HCT116 (cell line): ENCODE data around the gene OTUD7B. TPM values are rescaled to one million over a fixed set of nuclear protein-coding genes. Genes with fewer than 3 reads are reported as not detected.

ENCODE experiments used
- ATAC-seq: fragments of 200-7000 bp; cut with Tn5 transposase; 2 replicates; pipeline ENCODE4 v1.9.1; 2020; ENCODE audit warnings: mild to moderate bottlenecking, moderate library complexity
- BruUV-seq: library from RNA; stranded (reverse); fragments of 400-500 nt; replicated peaks from 2 replicates; lab custom pipeline; 2021; lab: Mats Ljungman, UMichigan
- CTCF ChIA-PET: fragments of 300-600 bp; sonication (Branson Sonifier 250); formaldehyde crosslinking; loops from one replicate; lab custom pipeline; 2021; ENCODE audit warnings: antibody characterized with exemption; lab: Charles Lee
- POLR2A ChIA-PET: fragments of 300-600, 350-600 bp; sonication (Branson Sonifier 250); formaldehyde crosslinking; loops from one replicate; lab custom pipeline; 2021; ENCODE audit warnings: antibody characterized with exemption; lab: Charles Lee
- RAD21 ChIA-PET, 2 experiments: fragments of 300-600 bp; sonication (Branson Sonifier 250); formaldehyde crosslinking; loops; one replicate each; lab custom pipeline; 2023; ENCODE audit warnings: low total read pairs in 2 of 2; ENCODE audit not compliant: uncharacterized antibody in 2 of 2, unreplicated experiment in 2 of 2, low non-redundant PET in 1 of 2; lab: Charles Lee
- DNase-seq: peaks from one replicate; pipeline ENCODE4 v3.0.0-alpha.2; 2010; ENCODE audit warnings: low read depth, low spot score
- H2AFZ ChIP-seq: fragments of 200-600 bp; shearing (Covaris generic), sonication (generic); 2 replicates; pipeline ENCODE4 v1.6.1; 2017; ENCODE audit warnings: low read depth, mixed run types, mixed read lengths, antibody characterized with exemption, low read length; ENCODE audit not compliant: poor library complexity, severe bottlenecking
- H3K27ac ChIP-seq: 2 replicates; pipeline ENCODE4 v1.5.1; 2012; ENCODE audit warnings: low read depth, low read length
- H3K27me3 ChIP-seq: fragments of 200-600 bp; sonication (generic); 2 replicates; pipeline ENCODE4 v1.6.1; 2016; ENCODE audit warnings: mixed run types, low read length, mixed read lengths; ENCODE audit not compliant: insufficient read depth
- H3K36me3 ChIP-seq, 2 experiments: fragments of 200-500 bp in 1 of 2; fragments of 200-600 bp in 1 of 2; sonication (Bioruptor generic) in 1 of 2; sonication (generic) in 1 of 2; 2 replicates each; pipeline versions ENCODE4 v1.5.1 to v1.6.1; 2014 to 2016; ENCODE audit warnings: low read length in 2 of 2, inconsistent platforms in 1 of 2, mixed read lengths in 1 of 2, mixed run types in 1 of 2; ENCODE audit not compliant: insufficient read depth in 2 of 2, control insufficient read depth in 1 of 2
- H3K4me1 ChIP-seq, 2 experiments: fragments of 200-600 bp in 1 of 2; sonication (generic) in 1 of 2; 2 replicates each; pipeline versions ENCODE4 v1.5.1 to v1.6.1; 2012 to 2017; ENCODE audit warnings: low read length in 2 of 2, inconsistent platforms in 1 of 2, mild to moderate bottlenecking in 1 of 2, mixed read lengths in 1 of 2, mixed run types in 1 of 2, moderate library complexity in 1 of 2; ENCODE audit not compliant: insufficient read depth in 2 of 2, control insufficient read depth in 1 of 2
- H3K4me2 ChIP-seq: fragments of 200-600 bp; sonication (generic); 2 replicates; pipeline ENCODE4 v1.6.1; 2017; ENCODE audit warnings: mixed run types, low read length, mixed read lengths
- H3K4me3 ChIP-seq, 2 experiments: fragments of 200-600 bp in 1 of 2; sonication (generic) in 1 of 2; replicated peaks in 1 of 2; 2 replicates each; pipeline ENCODE4 v1.5.1; 2011 to 2016; ENCODE audit warnings: low read length in 2 of 2, control low read depth in 1 of 2, low read depth in 1 of 2, mild to moderate bottlenecking in 1 of 2, mixed read lengths in 1 of 2, mixed run types in 1 of 2
- H3K79me2 ChIP-seq: fragments of 200-600 bp; sonication (generic); 2 replicates; pipeline ENCODE4 v1.6.1; 2017; ENCODE audit warnings: mild to moderate bottlenecking, mixed run types, low read length, moderate library complexity, mixed read lengths; ENCODE audit not compliant: insufficient read depth
- H3K9ac ChIP-seq: fragments of 200-600 bp; sonication (generic); 2 replicates; pipeline ENCODE4 v1.6.1; 2016; ENCODE audit warnings: low read length, mixed read lengths
- H3K9me2 ChIP-seq: fragments of 200-600 bp; sonication (generic), shearing (Covaris generic); 2 replicates; pipeline ENCODE4 v1.6.1; 2017; ENCODE audit warnings: mixed run types, mild to moderate bottlenecking, moderate library complexity; ENCODE audit not compliant: insufficient read depth
- H3K9me3 ChIP-seq, 2 experiments: fragments of 200-500 bp in 1 of 2; fragments of 200-600 bp in 1 of 2; sonication (Bioruptor generic) in 1 of 2; sonication (generic) in 1 of 2; 2 replicates each; pipeline ENCODE4 v1.6.1; 2014 to 2017; ENCODE audit warnings: low read length in 2 of 2, mixed read lengths in 2 of 2, inconsistent platforms in 1 of 2, low read depth in 1 of 2, mild to moderate bottlenecking in 1 of 2, mixed run types in 1 of 2, moderate library complexity in 1 of 2; ENCODE audit not compliant: control insufficient read depth in 1 of 2, insufficient read depth in 1 of 2
- H4K20me1 ChIP-seq: fragments of 200-600 bp; sonication (generic), shearing (Covaris generic); 2 replicates; pipeline ENCODE4 v1.6.1; 2017; ENCODE audit warnings: mixed run types, mild to moderate bottlenecking, moderate library complexity; ENCODE audit not compliant: insufficient read depth
- CBX3 ChIP-seq: IDR thresholded peaks from 2 replicates; pipeline ENCODE4 v1.6.1; 2012; ENCODE audit warnings: low read depth
- CEBPB ChIP-seq: IDR thresholded peaks from 2 replicates; pipeline ENCODE4 v1.6.1; 2012; ENCODE audit warnings: low read depth
- EZH2 ChIP-seq: fragments of 200-600 bp; sonication (generic); IDR thresholded peaks from 2 replicates; pipeline ENCODE4 v1.6.1; 2017; ENCODE audit warnings: antibody characterized with exemption, mixed run types
- EZH2phosphoT487 ChIP-seq: fragments of 200-600 bp; IDR thresholded peaks from 2 replicates; pipeline ENCODE4 v1.6.1; 2018; ENCODE audit warnings: antibody characterized with exemption, borderline replicate concordance
- JUND ChIP-seq: IDR thresholded peaks from 2 replicates; pipeline ENCODE4 v1.6.1; 2012
- POLR2A ChIP-seq: IDR thresholded peaks from 2 replicates; pipeline ENCODE4 v1.7.0; 2011; ENCODE audit warnings: borderline replicate concordance; ENCODE audit not compliant: insufficient read depth, insufficient read length; ENCODE audit errors: extremely low read depth
- SIN3A ChIP-seq: IDR thresholded peaks from 2 replicates; pipeline ENCODE4 v1.6.1; 2012; ENCODE audit warnings: low read depth
- YY1 ChIP-seq: IDR thresholded peaks from 2 replicates; pipeline ENCODE4 v1.6.1; 2011; ENCODE audit warnings: low read length, low read depth, moderate library complexity, mild to moderate bottlenecking; ENCODE audit not compliant: insufficient replicate concordance; ENCODE audit errors: extremely low read depth
- intact Hi-C: fragments of 100-400 bp; cut with micrococcal nuclease; formaldehyde crosslinking; loops from 2 replicates; pipeline ENCODE4 v1.10.0; 2022
- total RNA-seq: library from RNA; stranded (reverse); gene quantifications from one replicate; pipeline ENCODE4 v1.2.1, GENCODE V29; 2021; ENCODE audit not compliant: unreplicated experiment
- TF ChIP-seq, protein P1 (sequence below): IDR thresholded peaks from 2 replicates; pipeline ENCODE4 v1.6.1; 2012; ENCODE audit warnings: low read depth
- TF ChIP-seq, protein P2 (sequence below), 3 experiments: fragments of 200-600 bp in 1 of 3; sonication (generic) in 1 of 3; IDR thresholded peaks in 2 of 3; conservative IDR thresholded peaks in 1 of 3; 2 replicates each; pipeline ENCODE4 v1.5.1; 2012 to 2017; ENCODE audit warnings: low read depth in 2 of 3, low read length in 2 of 3, antibody characterized with exemption in 1 of 3, borderline replicate concordance in 1 of 3, control low read depth in 1 of 3, mild to moderate bottlenecking in 1 of 3, mixed read lengths in 1 of 3, mixed run types in 1 of 3, moderate library complexity in 1 of 3; ENCODE audit not compliant: insufficient read depth in 1 of 3

Gene OTUD7B
- total RNA-seq, 1 experiment from 2014 or later, result 23.7 TPM

DNA sequence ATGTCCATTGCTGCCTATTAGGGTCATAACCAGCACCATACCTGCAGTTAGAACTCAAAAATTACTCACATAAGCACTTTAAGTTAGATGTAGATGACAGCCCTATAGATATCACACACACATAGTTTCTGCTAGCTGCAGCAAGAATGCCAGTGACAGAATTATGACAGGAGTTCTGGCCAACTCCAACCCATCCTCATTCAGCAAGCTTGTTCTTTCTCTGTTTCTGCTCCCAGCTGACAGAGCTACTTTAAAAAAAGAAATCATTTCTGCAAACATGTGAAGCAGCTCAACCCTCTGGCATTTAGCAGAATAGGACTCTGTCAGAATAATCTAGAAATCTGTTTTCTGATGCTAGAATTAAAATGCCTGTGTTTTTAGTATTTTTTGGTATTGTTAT, 23.8 kb upstream of the OTUD7B start:
- CTCF ChIA-PET, result interaction anchor here (0.6 kb wide), 1 partner anchor 16 kb away, joined by 3 read pairs; no protein-coding TSS in a partner anchor
- intact Hi-C loops, result no loop called here

DNA sequence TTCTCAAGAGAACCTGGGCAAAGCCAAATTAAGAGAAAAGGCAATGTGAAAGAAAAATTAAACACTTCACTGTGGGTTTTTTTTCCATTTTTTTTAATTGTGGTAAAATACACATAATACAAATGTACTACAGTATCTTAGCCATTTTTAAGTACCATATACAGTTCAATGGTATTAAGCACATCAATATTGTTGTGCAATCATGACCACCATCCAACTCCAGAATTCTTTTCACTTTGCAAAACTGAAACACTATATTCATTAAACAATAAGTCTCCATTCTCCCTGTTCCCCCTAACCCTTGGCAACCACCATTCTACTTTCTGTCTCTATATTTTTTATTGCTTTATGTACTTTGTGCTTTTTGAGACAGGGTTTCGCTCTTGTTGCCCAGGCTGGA, 17.8 kb upstream of the OTUD7B start:
- CTCF ChIA-PET, result no interaction called here
- no peak for DNase-seq
- RAD21 ChIA-PET, result no interaction called here

More for the DNA sequence above, 23.8 kb upstream of the OTUD7B start:
- BruUV-seq, result no TSS peak
- no peak overlapping the region for H2AFZ ChIP-seq
- no peaks in the 10 kb centered on the region for H3K9me2 ChIP-seq
- no peak for DNase-seq
- H4K20me1 ChIP-seq, result no peaks in the 10 kb centered on the region
- H3K4me3 ChIP-seq, result no peak overlapping the region
- no peaks in the 10 kb centered on the region for H3K36me3 ChIP-seq
- ChIA-PET POLR2A (no interaction called here), RAD21 (no interaction called here)
- H3K4me2 ChIP-seq, result no peak overlapping the region
- H3K27me3 ChIP-seq, result no peaks in the 10 kb centered on the region
- H3K9ac ChIP-seq, result no peak overlapping the region
- no peaks in the 10 kb centered on the region for H3K4me1 ChIP-seq
- no peaks in the 10 kb centered on the region for H3K79me2 ChIP-seq
- H3K9me3 ChIP-seq, result no peaks in the 10 kb centered on the region
- no peak overlapping the region for H3K27ac ChIP-seq
- no peak for TF ChIP-seq EZH2phosphoT487
- TF ChIP-seq CBX3, result no peak
- TF ChIP-seq YY1, result no peak
- TF ChIP-seq, protein P1, sequence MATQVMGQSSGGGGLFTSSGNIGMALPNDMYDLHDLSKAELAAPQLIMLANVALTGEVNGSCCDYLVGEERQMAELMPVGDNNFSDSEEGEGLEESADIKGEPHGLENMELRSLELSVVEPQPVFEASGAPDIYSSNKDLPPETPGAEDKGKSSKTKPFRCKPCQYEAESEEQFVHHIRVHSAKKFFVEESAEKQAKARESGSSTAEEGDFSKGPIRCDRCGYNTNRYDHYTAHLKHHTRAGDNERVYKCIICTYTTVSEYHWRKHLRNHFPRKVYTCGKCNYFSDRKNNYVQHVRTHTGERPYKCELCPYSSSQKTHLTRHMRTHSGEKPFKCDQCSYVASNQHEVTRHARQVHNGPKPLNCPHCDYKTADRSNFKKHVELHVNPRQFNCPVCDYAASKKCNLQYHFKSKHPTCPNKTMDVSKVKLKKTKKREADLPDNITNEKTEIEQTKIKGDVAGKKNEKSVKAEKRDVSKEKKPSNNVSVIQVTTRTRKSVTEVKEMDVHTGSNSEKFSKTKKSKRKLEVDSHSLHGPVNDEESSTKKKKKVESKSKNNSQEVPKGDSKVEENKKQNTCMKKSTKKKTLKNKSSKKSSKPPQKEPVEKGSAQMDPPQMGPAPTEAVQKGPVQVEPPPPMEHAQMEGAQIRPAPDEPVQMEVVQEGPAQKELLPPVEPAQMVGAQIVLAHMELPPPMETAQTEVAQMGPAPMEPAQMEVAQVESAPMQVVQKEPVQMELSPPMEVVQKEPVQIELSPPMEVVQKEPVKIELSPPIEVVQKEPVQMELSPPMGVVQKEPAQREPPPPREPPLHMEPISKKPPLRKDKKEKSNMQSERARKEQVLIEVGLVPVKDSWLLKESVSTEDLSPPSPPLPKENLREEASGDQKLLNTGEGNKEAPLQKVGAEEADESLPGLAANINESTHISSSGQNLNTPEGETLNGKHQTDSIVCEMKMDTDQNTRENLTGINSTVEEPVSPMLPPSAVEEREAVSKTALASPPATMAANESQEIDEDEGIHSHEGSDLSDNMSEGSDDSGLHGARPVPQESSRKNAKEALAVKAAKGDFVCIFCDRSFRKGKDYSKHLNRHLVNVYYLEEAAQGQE, result no peak
- no peak for TF ChIP-seq CEBPB
- TF ChIP-seq, all 23 proteins: peak for 0
- no peak for ATAC-seq

More for the DNA sequence above, 17.8 kb upstream of the OTUD7B start:
- no peaks in the 10 kb centered on the region for H3K36me3 ChIP-seq
- H3K4me1 ChIP-seq, result no peaks in the 10 kb centered on the region
- intact Hi-C loops, result no loop called here
- POLR2A ChIA-PET, result interaction anchor here (0.6 kb wide), 1 partner anchor 648 kb away, joined by 3 read pairs; no protein-coding TSS in a partner anchor
- ATAC-seq, result no peak
- no peak for TF ChIP-seq EZH2
- no peak for TF ChIP-seq SIN3A
- TF ChIP-seq, protein P2, sequence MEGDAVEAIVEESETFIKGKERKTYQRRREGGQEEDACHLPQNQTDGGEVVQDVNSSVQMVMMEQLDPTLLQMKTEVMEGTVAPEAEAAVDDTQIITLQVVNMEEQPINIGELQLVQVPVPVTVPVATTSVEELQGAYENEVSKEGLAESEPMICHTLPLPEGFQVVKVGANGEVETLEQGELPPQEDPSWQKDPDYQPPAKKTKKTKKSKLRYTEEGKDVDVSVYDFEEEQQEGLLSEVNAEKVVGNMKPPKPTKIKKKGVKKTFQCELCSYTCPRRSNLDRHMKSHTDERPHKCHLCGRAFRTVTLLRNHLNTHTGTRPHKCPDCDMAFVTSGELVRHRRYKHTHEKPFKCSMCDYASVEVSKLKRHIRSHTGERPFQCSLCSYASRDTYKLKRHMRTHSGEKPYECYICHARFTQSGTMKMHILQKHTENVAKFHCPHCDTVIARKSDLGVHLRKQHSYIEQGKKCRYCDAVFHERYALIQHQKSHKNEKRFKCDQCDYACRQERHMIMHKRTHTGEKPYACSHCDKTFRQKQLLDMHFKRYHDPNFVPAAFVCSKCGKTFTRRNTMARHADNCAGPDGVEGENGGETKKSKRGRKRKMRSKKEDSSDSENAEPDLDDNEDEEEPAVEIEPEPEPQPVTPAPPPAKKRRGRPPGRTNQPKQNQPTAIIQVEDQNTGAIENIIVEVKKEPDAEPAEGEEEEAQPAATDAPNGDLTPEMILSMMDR (IDR thresholded peaks at IDR 0.05 in 2 of 3, conservative IDR thresholded peaks at IDR 0.05 in 1 of 3; ENCODE audit: borderline replicate concordance in 1 of 3, insufficient read depth in 1 of 3, low read depth in 2 of 3, low read length in 2 of 3), result no peak
- no peak for TF ChIP-seq JUND
- TF ChIP-seq POLR2A, result no peak
- TF ChIP-seq, all 23 proteins: peak for 0
- Histone ChIP-seq H3K27ac (no peak overlapping the region), H2AFZ (no peak overlapping the region), H3K9ac (no peak overlapping the region), H3K27me3 (no peaks in the 10 kb centered on the region), H3K79me2 (no peaks in the 10 kb centered on the region), H3K4me2 (no peak overlapping the region), H4K20me1 (no peaks in the 10 kb centered on the region), H3K9me2 (no peaks in the 10 kb centered on the region), H3K4me3 (no peak overlapping the region), H3K9me3 (no peaks in the 10 kb centered on the region)
- BruUV-seq, result no TSS peak
